HEK293 (cell line): ENCODE data around the gene PSMD6.

Source experiments
- ATF2 ChIP-seq: fragments of 450-650 bp; formaldehyde crosslinking; IDR thresholded peaks from 2 replicates; pipeline ENCODE4 v1.5.1; 2016; ENCODE audit warnings: missing biosample characterization, missing genetic modification characterization, low read depth
- ZNF416 ChIP-seq: fragments of 450-650 bp; formaldehyde crosslinking; IDR thresholded peaks from 2 replicates; pipeline ENCODE4 v1.5.1; 2016; ENCODE audit warnings: missing biosample characterization, missing genetic modification characterization

DNA sequence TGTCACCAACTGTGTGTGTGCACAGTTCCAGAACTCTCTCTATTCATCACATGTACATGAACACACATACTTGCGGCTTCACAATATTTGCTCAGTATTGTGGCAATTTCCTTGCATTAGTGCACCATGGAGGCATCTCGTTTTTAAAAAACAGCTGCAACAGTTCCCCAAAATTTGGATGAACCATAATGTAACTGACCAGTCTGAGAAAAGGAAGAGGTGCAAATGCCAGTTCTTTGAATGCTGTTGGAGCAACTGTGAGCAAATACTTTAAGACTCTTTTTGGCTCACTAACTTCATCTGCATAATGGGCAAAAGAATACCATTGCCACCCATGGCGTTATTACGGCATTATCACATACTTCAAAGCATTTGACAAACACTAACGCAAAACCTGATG lies 38.3 kb upstream of the PSMD6 start:
- TF ChIP-seq ZNF416 (tag by site-specific recombination) (no peak), ATF2 (tag by site-specific recombination) (no peak)
